ENCODE results near the gene WTIP.
"Not testable (repeated sequence)": the region's sequence is repeated elsewhere in the genome, so short reads cannot be mapped to it uniquely, and the experiment has no call there.

WTIP gene

GRCh38 chr19:34508540-34508939 is 27.0 kb downstream of the WTIP start:
- no peak overlapping the region for H3K27ac ChIP-seq (ENCODE audit: poor library complexity, severe bottlenecking)
- ATAC-seq (ENCODE audit: low read depth) (no peak), DNase-seq (ENCODE audit: low spot score) (no peak)
- no peaks in the 10 kb centered on the region for H3K4me1 ChIP-seq (ENCODE audit: insufficient read depth, poor library complexity, severe bottlenecking)
- no peaks in the 10 kb centered on the region for H3K36me3 ChIP-seq (ENCODE audit: low read depth)
- no peak for TF ChIP-seq CTCF (IDR thresholded peaks at IDR 0.05; ENCODE audit: poor library complexity, severe bottlenecking)
- no peaks in the 10 kb centered on the region for H3K27me3 ChIP-seq (ENCODE audit: insufficient read depth, poor library complexity, severe bottlenecking)
- H3K4me3 ChIP-seq (ENCODE audit: severe bottlenecking), result no peak overlapping the region
- peaks cover 2% of the 10 kb centered on the region for H3K9me3 ChIP-seq (ENCODE audit: severe bottlenecking)

DNA sequence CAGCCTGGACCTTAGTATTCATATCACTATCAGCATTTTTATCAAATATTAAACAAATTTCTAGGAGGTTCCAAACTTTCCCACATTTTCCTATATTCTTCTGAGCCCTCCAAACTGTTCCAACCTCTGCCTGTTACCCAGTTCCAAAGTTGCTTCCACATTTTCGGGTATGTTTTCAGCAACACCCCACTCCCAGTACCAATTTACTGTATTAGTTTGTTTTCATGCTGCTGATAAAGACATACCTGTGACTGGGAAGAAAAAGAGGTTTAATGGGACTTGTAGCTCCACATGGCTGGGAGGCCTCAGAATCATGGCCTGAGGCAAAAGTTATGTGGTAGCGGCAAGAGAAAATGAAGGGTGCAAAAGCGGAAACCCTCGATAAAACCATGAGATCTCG is 29.3 kb downstream of the WTIP start:
- H3K36me3 ChIP-seq (ENCODE audit: low read depth); H3K4me3 ChIP-seq (ENCODE audit: severe bottlenecking); H3K4me1 ChIP-seq (ENCODE audit: insufficient read depth, poor library complexity, severe bottlenecking); DNase-seq (ENCODE audit: low spot score); H3K27me3 ChIP-seq (ENCODE audit: insufficient read depth, poor library complexity, severe bottlenecking); H3K9me3 ChIP-seq (ENCODE audit: severe bottlenecking); H3K27ac ChIP-seq (ENCODE audit: poor library complexity, severe bottlenecking); ATAC-seq (ENCODE audit: low read depth): not testable (repeated sequence)

- H3K4me3 ChIP-seq (ENCODE audit: severe bottlenecking), result no peak overlapping the region
- DNase-seq (ENCODE audit: low spot score) (no peak), ATAC-seq (ENCODE audit: low read depth) (no peak)
- no peak overlapping the region for H3K27ac ChIP-seq (ENCODE audit: poor library complexity, severe bottlenecking)
- H3K4me1 ChIP-seq (ENCODE audit: insufficient read depth, poor library complexity, severe bottlenecking), result no peaks in the 10 kb centered on the region
- H3K36me3 ChIP-seq (ENCODE audit: low read depth), result no peaks in the 10 kb centered on the region
- H3K9me3 ChIP-seq (ENCODE audit: severe bottlenecking), result peaks cover 2% of the 10 kb centered on the region
- H3K27me3 ChIP-seq (ENCODE audit: insufficient read depth, poor library complexity, severe bottlenecking), result no peaks in the 10 kb centered on the region
- TF ChIP-seq CTCF (IDR thresholded peaks at IDR 0.05; ENCODE audit: poor library complexity, severe bottlenecking), result no peak
These were observed 30.8 kb downstream of the WTIP start for GRCh38 chr19:34512254-34512822.

GRCh38 chr19:34513767-34514166 is 32.2 kb downstream of the WTIP start:
- no peak for ATAC-seq (ENCODE audit: low read depth)
- no peak overlapping the region for H3K4me3 ChIP-seq (ENCODE audit: severe bottlenecking)
- TF ChIP-seq CTCF (IDR thresholded peaks at IDR 0.05; ENCODE audit: poor library complexity, severe bottlenecking), result no peak

DNA sequence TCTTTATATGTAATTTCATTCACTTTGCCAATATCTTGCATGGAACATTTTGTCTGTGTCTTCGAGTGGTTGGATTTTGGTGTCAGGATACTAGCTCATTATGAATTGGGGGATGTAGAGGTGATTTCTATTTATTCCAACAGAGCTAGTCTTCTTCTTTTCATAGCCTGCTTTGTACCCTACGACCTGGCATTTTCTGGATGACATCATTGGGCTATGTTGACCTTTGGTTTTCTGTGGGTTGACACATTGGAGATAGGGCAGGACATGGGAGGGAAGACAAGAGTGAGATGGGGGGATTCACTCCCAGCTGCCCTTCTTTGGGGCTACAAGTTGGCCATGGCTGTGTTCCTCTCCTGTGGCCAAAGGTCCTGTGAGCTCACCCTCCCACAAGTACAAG is 38.0 kb downstream of the WTIP start:
- TF ChIP-seq CTCF (IDR thresholded peaks at IDR 0.05; ENCODE audit: poor library complexity, severe bottlenecking), result no peak
- ATAC-seq (ENCODE audit: low read depth) (no peak), DNase-seq (ENCODE audit: low spot score) (no peak)
- Histone ChIP-seq H3K9me3 (ENCODE audit: severe bottlenecking) (peaks cover under 1% of the 10 kb centered on the region), H3K4me3 (ENCODE audit: severe bottlenecking) (no peak overlapping the region), H3K4me1 (ENCODE audit: insufficient read depth, poor library complexity, severe bottlenecking) (no peaks in the 10 kb centered on the region), H3K27me3 (ENCODE audit: insufficient read depth, poor library complexity, severe bottlenecking) (peaks cover 9% of the 10 kb centered on the region), H3K27ac (ENCODE audit: poor library complexity, severe bottlenecking) (no peak overlapping the region), H3K36me3 (ENCODE audit: low read depth) (no peaks in the 10 kb centered on the region)

More at GRCh38 chr19:34513767-34514166, 32.2 kb downstream of the WTIP start:
- H3K27me3 ChIP-seq (ENCODE audit: insufficient read depth, poor library complexity, severe bottlenecking), result peaks cover 5% of the 10 kb centered on the region
- H3K4me1 ChIP-seq (ENCODE audit: insufficient read depth, poor library complexity, severe bottlenecking), result no peaks in the 10 kb centered on the region
- H3K27ac ChIP-seq (ENCODE audit: poor library complexity, severe bottlenecking), result no peak overlapping the region
- peaks cover 2% of the 10 kb centered on the region for H3K9me3 ChIP-seq (ENCODE audit: severe bottlenecking)
- H3K36me3 ChIP-seq (ENCODE audit: low read depth), result no peaks in the 10 kb centered on the region
- no peak for DNase-seq (ENCODE audit: low spot score)
